ENCODE results near the gene C16orf95.

C16orf95 gene

GRCh38 chr16:87351320-87351698 lies 34.1 kb upstream of the C16orf95 start:
- DNase-seq (ENCODE audit: low spot score): no peak
- TF ChIP-seq, protein P1, sequence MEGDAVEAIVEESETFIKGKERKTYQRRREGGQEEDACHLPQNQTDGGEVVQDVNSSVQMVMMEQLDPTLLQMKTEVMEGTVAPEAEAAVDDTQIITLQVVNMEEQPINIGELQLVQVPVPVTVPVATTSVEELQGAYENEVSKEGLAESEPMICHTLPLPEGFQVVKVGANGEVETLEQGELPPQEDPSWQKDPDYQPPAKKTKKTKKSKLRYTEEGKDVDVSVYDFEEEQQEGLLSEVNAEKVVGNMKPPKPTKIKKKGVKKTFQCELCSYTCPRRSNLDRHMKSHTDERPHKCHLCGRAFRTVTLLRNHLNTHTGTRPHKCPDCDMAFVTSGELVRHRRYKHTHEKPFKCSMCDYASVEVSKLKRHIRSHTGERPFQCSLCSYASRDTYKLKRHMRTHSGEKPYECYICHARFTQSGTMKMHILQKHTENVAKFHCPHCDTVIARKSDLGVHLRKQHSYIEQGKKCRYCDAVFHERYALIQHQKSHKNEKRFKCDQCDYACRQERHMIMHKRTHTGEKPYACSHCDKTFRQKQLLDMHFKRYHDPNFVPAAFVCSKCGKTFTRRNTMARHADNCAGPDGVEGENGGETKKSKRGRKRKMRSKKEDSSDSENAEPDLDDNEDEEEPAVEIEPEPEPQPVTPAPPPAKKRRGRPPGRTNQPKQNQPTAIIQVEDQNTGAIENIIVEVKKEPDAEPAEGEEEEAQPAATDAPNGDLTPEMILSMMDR (IDR thresholded peaks at IDR 0.05; ENCODE audit: extremely low read depth, missing control alignments): no peak

GRCh38 chr16:87350681-87351319 lies 33.6 kb upstream of the C16orf95 start:
- DNase-seq (ENCODE audit: low spot score): no peak
- TF ChIP-seq, protein P1 (IDR thresholded peaks at IDR 0.05; ENCODE audit: extremely low read depth, missing control alignments): no peak

GRCh38 chr16:87350031-87350430 lies 32.8 kb upstream of the C16orf95 start:
- TF ChIP-seq, protein P1 (IDR thresholded peaks at IDR 0.05; ENCODE audit: extremely low read depth, missing control alignments): no peak
- DNase-seq (ENCODE audit: low spot score): no peak

DNA sequence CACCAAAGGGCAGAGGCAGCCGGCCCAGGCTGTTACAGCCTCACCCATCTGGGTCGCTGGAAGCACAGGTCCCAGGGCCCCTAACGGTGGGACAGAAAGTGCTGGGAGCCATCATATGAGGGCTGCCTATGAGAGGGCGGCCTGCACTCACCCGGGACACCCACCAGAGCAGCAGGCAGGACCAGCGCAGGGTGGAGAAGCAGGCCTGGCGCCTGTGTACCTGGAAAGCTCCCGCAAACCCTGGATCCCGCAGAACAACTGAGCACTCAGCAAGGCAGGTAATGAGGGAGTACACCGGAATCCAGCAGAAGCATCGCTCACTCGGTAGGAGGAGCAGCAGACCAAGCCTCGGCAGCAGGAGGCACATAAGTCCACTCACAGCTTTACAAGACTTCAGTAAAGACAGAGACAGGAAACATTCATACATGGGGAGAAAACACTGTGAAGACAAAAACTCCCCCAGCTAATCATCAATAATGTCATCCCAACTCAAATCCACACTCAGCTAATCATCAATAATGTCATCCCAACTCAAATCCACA lies 31.5 kb upstream of the C16orf95 start:
- TF ChIP-seq, protein P1 (IDR thresholded peaks at IDR 0.05; ENCODE audit: extremely low read depth, missing control alignments): no peak
- no peak for DNase-seq (ENCODE audit: low spot score)

GRCh38 chr16:87347932-87348615 lies 30.9 kb upstream of the C16orf95 start:
- TF ChIP-seq, protein P1 (IDR thresholded peaks at IDR 0.05; ENCODE audit: extremely low read depth, missing control alignments): no peak
- no peak for DNase-seq (ENCODE audit: low spot score)

- no peak for DNase-seq (ENCODE audit: low spot score)
- TF ChIP-seq, protein P1 (IDR thresholded peaks at IDR 0.05; ENCODE audit: extremely low read depth, missing control alignments): no peak
These were observed 29.4 kb upstream of the C16orf95 start for GRCh38 chr16:87346517-87347060.
